ENCODE measurements around the gene LRRC9.

- TF ChIP-seq CTCF (IDR thresholded peaks at IDR 0.05), result no peak
- no peak for TF ChIP-seq POLR2A (IDR thresholded peaks at IDR 0.05)
These were observed 165.7 kb downstream of the LRRC9 start for GRCh38 chr14:60085693-60086092.
